HCT116 (cell line): ENCODE measurements around the gene XDH. TPM values are rescaled to one million over a fixed set of nuclear protein-coding genes. Genes with fewer than 3 reads are reported as not detected.

Experiments used
- ATAC-seq: fragments of 200-7000 bp; cut with Tn5 transposase; 2 replicates; pipeline ENCODE4 v1.9.1; 2020; ENCODE audit warnings: mild to moderate bottlenecking, moderate library complexity
- BruUV-seq: library from RNA; stranded (reverse); fragments of 400-500 nt; replicated peaks from 2 replicates; lab custom pipeline; 2021; lab: Mats Ljungman, UMichigan
- CTCF ChIA-PET: fragments of 300-600 bp; sonication (Branson Sonifier 250); formaldehyde crosslinking; loops from one replicate; lab custom pipeline; 2021; ENCODE audit warnings: antibody characterized with exemption; lab: Charles Lee
- POLR2A ChIA-PET: fragments of 300-600, 350-600 bp; sonication (Branson Sonifier 250); formaldehyde crosslinking; loops from one replicate; lab custom pipeline; 2021; ENCODE audit warnings: antibody characterized with exemption; lab: Charles Lee
- RAD21 ChIA-PET, 2 experiments: fragments of 300-600 bp; sonication (Branson Sonifier 250); formaldehyde crosslinking; loops; one replicate each; lab custom pipeline; 2023; ENCODE audit warnings: low total read pairs in 2 of 2; ENCODE audit not compliant: uncharacterized antibody in 2 of 2, unreplicated experiment in 2 of 2, low non-redundant PET in 1 of 2; lab: Charles Lee
- DNase-seq: peaks from one replicate; pipeline ENCODE4 v3.0.0-alpha.2; 2010; ENCODE audit warnings: low read depth, low spot score
- H2AFZ ChIP-seq: fragments of 200-600 bp; shearing (Covaris generic), sonication (generic); 2 replicates; pipeline ENCODE4 v1.6.1; 2017; ENCODE audit warnings: low read depth, mixed run types, mixed read lengths, antibody characterized with exemption, low read length; ENCODE audit not compliant: poor library complexity, severe bottlenecking
- H3K27ac ChIP-seq: 2 replicates; pipeline ENCODE4 v1.5.1; 2012; ENCODE audit warnings: low read depth, low read length
- H3K27me3 ChIP-seq: fragments of 200-600 bp; sonication (generic); 2 replicates; pipeline ENCODE4 v1.6.1; 2016; ENCODE audit warnings: mixed run types, low read length, mixed read lengths; ENCODE audit not compliant: insufficient read depth
- H3K36me3 ChIP-seq, 2 experiments: fragments of 200-500 bp in 1 of 2; fragments of 200-600 bp in 1 of 2; sonication (Bioruptor generic) in 1 of 2; sonication (generic) in 1 of 2; 2 replicates each; pipeline versions ENCODE4 v1.5.1 to v1.6.1; 2014 to 2016; ENCODE audit warnings: low read length in 2 of 2, inconsistent platforms in 1 of 2, mixed read lengths in 1 of 2, mixed run types in 1 of 2; ENCODE audit not compliant: insufficient read depth in 2 of 2, control insufficient read depth in 1 of 2
- H3K4me1 ChIP-seq, 2 experiments: fragments of 200-600 bp in 1 of 2; sonication (generic) in 1 of 2; 2 replicates each; pipeline versions ENCODE4 v1.5.1 to v1.6.1; 2012 to 2017; ENCODE audit warnings: low read length in 2 of 2, inconsistent platforms in 1 of 2, mild to moderate bottlenecking in 1 of 2, mixed read lengths in 1 of 2, mixed run types in 1 of 2, moderate library complexity in 1 of 2; ENCODE audit not compliant: insufficient read depth in 2 of 2, control insufficient read depth in 1 of 2
- H3K4me2 ChIP-seq: fragments of 200-600 bp; sonication (generic); 2 replicates; pipeline ENCODE4 v1.6.1; 2017; ENCODE audit warnings: mixed run types, low read length, mixed read lengths
- H3K4me3 ChIP-seq, 2 experiments: fragments of 200-600 bp in 1 of 2; sonication (generic) in 1 of 2; replicated peaks in 1 of 2; 2 replicates each; pipeline ENCODE4 v1.5.1; 2011 to 2016; ENCODE audit warnings: low read length in 2 of 2, control low read depth in 1 of 2, low read depth in 1 of 2, mild to moderate bottlenecking in 1 of 2, mixed read lengths in 1 of 2, mixed run types in 1 of 2
- H3K79me2 ChIP-seq: fragments of 200-600 bp; sonication (generic); 2 replicates; pipeline ENCODE4 v1.6.1; 2017; ENCODE audit warnings: mild to moderate bottlenecking, mixed run types, low read length, moderate library complexity, mixed read lengths; ENCODE audit not compliant: insufficient read depth
- H3K9ac ChIP-seq: fragments of 200-600 bp; sonication (generic); 2 replicates; pipeline ENCODE4 v1.6.1; 2016; ENCODE audit warnings: low read length, mixed read lengths
- H3K9me2 ChIP-seq: fragments of 200-600 bp; sonication (generic), shearing (Covaris generic); 2 replicates; pipeline ENCODE4 v1.6.1; 2017; ENCODE audit warnings: mixed run types, mild to moderate bottlenecking, moderate library complexity; ENCODE audit not compliant: insufficient read depth
- H3K9me3 ChIP-seq, 2 experiments: fragments of 200-500 bp in 1 of 2; fragments of 200-600 bp in 1 of 2; sonication (Bioruptor generic) in 1 of 2; sonication (generic) in 1 of 2; 2 replicates each; pipeline ENCODE4 v1.6.1; 2014 to 2017; ENCODE audit warnings: low read length in 2 of 2, mixed read lengths in 2 of 2, inconsistent platforms in 1 of 2, low read depth in 1 of 2, mild to moderate bottlenecking in 1 of 2, mixed run types in 1 of 2, moderate library complexity in 1 of 2; ENCODE audit not compliant: control insufficient read depth in 1 of 2, insufficient read depth in 1 of 2
- H4K20me1 ChIP-seq: fragments of 200-600 bp; sonication (generic), shearing (Covaris generic); 2 replicates; pipeline ENCODE4 v1.6.1; 2017; ENCODE audit warnings: mixed run types, mild to moderate bottlenecking, moderate library complexity; ENCODE audit not compliant: insufficient read depth
- CTCF ChIP-seq, 3 experiments: fragments of 200-600 bp in 1 of 3; sonication (generic) in 1 of 3; IDR thresholded peaks in 2 of 3; conservative IDR thresholded peaks in 1 of 3; 2 replicates each; pipeline ENCODE4 v1.5.1; 2012 to 2017; ENCODE audit warnings: low read depth in 2 of 3, low read length in 2 of 3, antibody characterized with exemption in 1 of 3, borderline replicate concordance in 1 of 3, control low read depth in 1 of 3, mild to moderate bottlenecking in 1 of 3, mixed read lengths in 1 of 3, mixed run types in 1 of 3, moderate library complexity in 1 of 3; ENCODE audit not compliant: insufficient read depth in 1 of 3
- ELF1 ChIP-seq: IDR thresholded peaks from 2 replicates; pipeline ENCODE4 v1.6.1; 2012; ENCODE audit warnings: low read depth, borderline replicate concordance
- JUND ChIP-seq: IDR thresholded peaks from 2 replicates; pipeline ENCODE4 v1.6.1; 2012
- MAX ChIP-seq: IDR thresholded peaks from 2 replicates; pipeline ENCODE4 v1.6.1; 2012
- POLR2A ChIP-seq: IDR thresholded peaks from 2 replicates; pipeline ENCODE4 v1.7.0; 2011; ENCODE audit warnings: borderline replicate concordance; ENCODE audit not compliant: insufficient read depth, insufficient read length; ENCODE audit errors: extremely low read depth
- POLR2AphosphoS5 ChIP-seq: IDR thresholded peaks from 2 replicates; pipeline ENCODE4 v1.6.1; 2011; ENCODE audit warnings: mild to moderate bottlenecking, low read depth, low read length, moderate library complexity
- RAD21 ChIP-seq: IDR thresholded peaks from 2 replicates; pipeline ENCODE4 v1.6.1; 2012; ENCODE audit warnings: low read depth, mild to moderate bottlenecking
- REST ChIP-seq: IDR thresholded peaks from 2 replicates; pipeline ENCODE4 v1.6.1; 2012; ENCODE audit warnings: low read depth
- SIN3A ChIP-seq: IDR thresholded peaks from 2 replicates; pipeline ENCODE4 v1.6.1; 2012; ENCODE audit warnings: low read depth
- TCF7L2 ChIP-seq: IDR thresholded peaks from 2 replicates; pipeline ENCODE4 v1.7.0; 2011; ENCODE audit warnings: borderline replicate concordance, inconsistent platforms; ENCODE audit not compliant: insufficient read depth, insufficient read length; ENCODE audit errors: extremely low read depth
- YY1 ChIP-seq: IDR thresholded peaks from 2 replicates; pipeline ENCODE4 v1.6.1; 2011; ENCODE audit warnings: low read length, low read depth, moderate library complexity, mild to moderate bottlenecking; ENCODE audit not compliant: insufficient replicate concordance; ENCODE audit errors: extremely low read depth
- ZNF274 ChIP-seq: fragments of 200-500 bp; sonication (Bioruptor generic); IDR thresholded peaks from 2 replicates; pipeline ENCODE4 v1.6.1; 2014; ENCODE audit warnings: mild to moderate bottlenecking, low read depth, low read length, inconsistent platforms
- intact Hi-C: fragments of 100-400 bp; cut with micrococcal nuclease; formaldehyde crosslinking; loops from 2 replicates; pipeline ENCODE4 v1.10.0; 2022
- total RNA-seq: library from RNA; stranded (reverse); gene quantifications from one replicate; pipeline ENCODE4 v1.2.1, GENCODE V29; 2021; ENCODE audit not compliant: unreplicated experiment

XDH gene
- total RNA-seq, 1 experiment from 2014 or later: 0.15 TPM

GRCh38 chr2:31434911-31435310 lies 20.4 kb upstream of the XDH start:
- Histone ChIP-seq H3K27me3 (no peaks in the 10 kb centered on the region; the same call in 1 of the 2 replicates), H3K4me3 (no peak overlapping the region), H3K9me3 (no peaks in the 10 kb centered on the region), H3K4me2 (no peak overlapping the region), H3K9ac (no peak overlapping the region), H3K27ac (no peak overlapping the region), H3K79me2 (no peaks in the 10 kb centered on the region), H3K9me2 (no peaks in the 10 kb centered on the region), H2AFZ (no peak overlapping the region), H3K36me3 (no peaks in the 10 kb centered on the region), H3K4me1 (peaks cover 7% of the 10 kb centered on the region in 2 experiments), H4K20me1 (no peaks in the 10 kb centered on the region)
- no peak for TF ChIP-seq TCF7L2
- TF ChIP-seq ZNF274: no peak
- peak; percentile 63 for TF ChIP-seq RAD21
- TF ChIP-seq JUND: no peak
- TF ChIP-seq SIN3A: no peak
- no peak for TF ChIP-seq ELF1
- no peak for TF ChIP-seq MAX
- TF ChIP-seq POLR2A: no peak
- TF ChIP-seq REST: no peak
- TF ChIP-seq POLR2AphosphoS5: no peak
- TF ChIP-seq YY1: no peak
- peak; percentile 20 to 52 (median 37); a peak in 4 of 6 replicates for TF ChIP-seq CTCF (IDR thresholded peaks at IDR 0.05 in 2 of 3, conservative IDR thresholded peaks at IDR 0.05 in 1 of 3; ENCODE audit: borderline replicate concordance in 1 of 3, insufficient read depth in 1 of 3, low read depth in 2 of 3, low read length in 2 of 3)
- DNase-seq (no peak), ATAC-seq (peak; percentile 58)
- BruUV-seq: no TSS peak
- CTCF ChIA-PET: no interaction called here
- POLR2A ChIA-PET: no interaction called here
- RAD21 ChIA-PET: no interaction called here
- intact Hi-C loops: loop anchor here (10.0 kb wide), 1 partner anchor 720 kb away; no protein-coding TSS in a partner anchor
